DOHH2 (cell line): ENCODE results near the gene RFWD3.

Source experiments
- CTCF ChIP-seq: fragments of 200-600 bp; sonication (generic); IDR thresholded peaks from one replicate; pipeline ENCODE4 v1.5.1; 2014; ENCODE audit warnings: antibody characterized with exemption, mild to moderate bottlenecking, low read depth, low read length; ENCODE audit not compliant: poor library complexity, severe bottlenecking
- EZH2phosphoT487 ChIP-seq: fragments of 200-600 bp; sonication (generic); IDR thresholded peaks from 2 replicates; pipeline ENCODE4 v1.6.1; 2017; ENCODE audit warnings: borderline replicate concordance, mild to moderate bottlenecking, antibody characterized with exemption, low read length, moderate library complexity, mixed read lengths

GRCh38 chr16:74583926-74584666 lies 82.6 kb downstream of the RFWD3 start:
- no peak for TF ChIP-seq CTCF
- no peak for TF ChIP-seq EZH2phosphoT487
